HepG2 (cell line): ENCODE measurements around the gene TUBA4A. TPM values are rescaled to one million over a fixed set of nuclear protein-coding genes. Genes with fewer than 3 reads are reported as not detected.

Experiments used
- JUN ChIP-seq: sonication (generic); formaldehyde crosslinking; IDR thresholded peaks from 2 replicates; pipeline ENCODE4 v1.4.0; 2020; ENCODE audit warnings: mild to moderate bottlenecking, missing genetic modification reagents
- KDM5B ChIP-seq: sonication (generic); formaldehyde crosslinking; IDR thresholded peaks from 2 replicates; pipeline ENCODE4 v1.4.0; 2020; ENCODE audit warnings: missing genetic modification reagents, mild to moderate bottlenecking, borderline replicate concordance
- NR2C2 ChIP-seq: sonication (generic); formaldehyde crosslinking; IDR thresholded peaks from 2 replicates; pipeline ENCODE4 v1.4.0; 2020; ENCODE audit warnings: missing genetic modification reagents, mild to moderate bottlenecking, moderate library complexity, borderline replicate concordance
- RARG ChIP-seq: sonication (generic); formaldehyde crosslinking; IDR thresholded peaks from 2 replicates; pipeline ENCODE4 v1.4.0; 2020; ENCODE audit warnings: low read depth, mild to moderate bottlenecking, missing genetic modification reagents
- RFX1 ChIP-seq: fragments of 450-650 bp; IDR thresholded peaks from 2 replicates; pipeline ENCODE4 v1.6.1; 2017
- SMYD3 ChIP-seq: sonication (generic); formaldehyde crosslinking; IDR thresholded peaks from 2 replicates; pipeline ENCODE4 v1.8.1; 2023; ENCODE audit warnings: mild to moderate bottlenecking, missing genetic modification reagents
- ZNF251 ChIP-seq: sonication (generic); formaldehyde crosslinking; IDR thresholded peaks from 2 replicates; pipeline ENCODE4 v1.9.0; 2021; ENCODE audit warnings: mild to moderate bottlenecking, missing genetic modification reagents
- ZNF773 ChIP-seq: sonication (generic); formaldehyde crosslinking; IDR thresholded peaks from 2 replicates; pipeline ENCODE4 v1.4.0; 2020; ENCODE audit warnings: missing genetic modification reagents, borderline replicate concordance
- ZNF775 ChIP-seq: sonication (generic); formaldehyde crosslinking; IDR thresholded peaks from 2 replicates; pipeline ENCODE4 v1.4.0; 2020; ENCODE audit warnings: missing genetic modification reagents, mild to moderate bottlenecking, moderate library complexity, borderline replicate concordance
- polyA plus RNA-seq, 8 experiments: library from polyadenylated mRNA; depleted of rRNA in 3 of 8; stranded (reverse) in 7 of 8; unstranded in 1 of 8; fragments of >200 nt; fragmentation: Illumina TruSeq in 4 of 8; extraction: Trizol in 4 of 8; gene quantifications; 2 replicates each; pipeline versions ENCODE4 v1.2.1 to v1.2.3, GENCODE V29; 2011 to 2016; ENCODE audit warnings: low read depth in 4 of 8, missing spikeins in 1 of 8, mixed read lengths in 1 of 8; ENCODE audit not compliant: insufficient read depth in 1 of 8
- total RNA-seq, 5 experiments: library from RNA; depleted of rRNA; stranded (reverse); fragments of >200 nt; fragmentation: Illumina TruSeq; extraction: Trizol; gene quantifications; 2 replicates each; pipeline ENCODE4 v1.2.3, GENCODE V29; 2016; ENCODE audit warnings: low read depth in 1 of 5
- TF ChIP-seq, protein P1 (sequence below): sonication (generic); formaldehyde crosslinking; IDR thresholded peaks from 2 replicates; pipeline ENCODE4 v1.4.0; 2020; ENCODE audit warnings: mild to moderate bottlenecking, missing genetic modification reagents
- TF ChIP-seq, protein P2 (sequence below): sonication (generic); formaldehyde crosslinking; IDR thresholded peaks from 2 replicates; pipeline ENCODE4 v1.9.0; 2022; ENCODE audit warnings: missing genetic modification reagents, mild to moderate bottlenecking, borderline replicate concordance
- TF ChIP-seq, protein P3 (sequence below): sonication (generic); formaldehyde crosslinking; IDR thresholded peaks from 2 replicates; pipeline ENCODE4 v1.4.0; 2020; ENCODE audit warnings: missing genetic modification reagents
- TF ChIP-seq, protein P4 (sequence below): IDR thresholded peaks from 2 replicates; pipeline ENCODE4 v1.6.1; 2016
- TF ChIP-seq, protein P5 (sequence below): sonication (generic); formaldehyde crosslinking; IDR thresholded peaks from 2 replicates; pipeline ENCODE4 v1.5.1; 2020; ENCODE audit warnings: missing genetic modification reagents, mild to moderate bottlenecking, borderline replicate concordance
- TF ChIP-seq, protein P6 (sequence below): sonication (generic); formaldehyde crosslinking; IDR thresholded peaks from 2 replicates; pipeline ENCODE4 v1.4.0; 2020; ENCODE audit warnings: mild to moderate bottlenecking, missing genetic modification reagents
- TF ChIP-seq, protein P7 (sequence below): sonication (generic); formaldehyde crosslinking; IDR thresholded peaks from 2 replicates; pipeline ENCODE4 v1.5.0; 2020; ENCODE audit warnings: missing genetic modification reagents, mild to moderate bottlenecking, borderline replicate concordance
- TF ChIP-seq, protein P8 (sequence below): sonication (generic); formaldehyde crosslinking; IDR thresholded peaks from 2 replicates; pipeline ENCODE4 v1.4.0; 2020; ENCODE audit warnings: missing genetic modification reagents

Gene TUBA4A
- total and polyA plus RNA-seq, 2 of the 13 experiments (the other 11 are each of a cell fraction or from before 2014, with no cell fraction given), result 1.3 to 12.7 TPM

DNA sequence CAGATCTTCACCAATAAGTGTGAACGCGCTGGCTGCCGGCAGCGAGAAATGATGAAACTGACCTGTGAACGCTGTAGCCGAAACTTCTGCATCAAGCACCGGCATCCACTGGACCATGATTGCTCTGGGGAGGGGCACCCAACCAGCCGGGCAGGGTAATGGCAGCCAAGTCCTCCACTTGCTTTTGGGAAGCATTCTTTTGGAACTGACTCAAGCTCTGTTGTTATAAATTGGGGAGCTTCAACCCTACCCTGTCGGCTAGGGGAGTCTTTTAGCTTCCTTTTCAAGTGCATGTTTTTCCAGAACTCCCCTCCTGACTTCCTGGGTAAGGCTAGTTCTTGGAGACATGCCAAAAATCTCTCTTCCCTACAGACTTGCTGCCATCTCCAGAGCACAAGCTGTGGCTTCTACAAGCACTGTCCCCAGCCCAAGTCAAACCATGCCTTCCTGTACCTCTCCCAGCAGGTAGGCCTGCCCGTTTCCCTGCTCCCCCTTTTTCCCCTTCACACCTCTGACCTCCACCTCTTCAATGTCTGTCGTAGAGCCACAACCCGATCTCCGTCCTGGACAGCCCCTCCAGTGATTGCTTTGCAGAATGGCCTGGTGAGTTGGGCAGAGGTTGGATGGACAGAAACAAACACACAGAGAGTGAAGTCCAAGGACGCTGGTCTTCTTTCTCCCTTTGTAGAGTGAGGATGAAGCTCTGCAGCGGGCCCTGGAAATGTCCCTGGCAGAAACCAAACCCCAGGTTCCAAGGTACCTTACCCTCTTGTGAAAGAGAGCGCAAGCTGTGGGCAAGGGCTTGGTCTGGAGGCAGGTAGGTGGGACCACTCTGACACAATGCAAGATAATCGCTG, 45.6 kb downstream of the TUBA4A start (continued):
- no peak for TF ChIP-seq KDM5B
- TF ChIP-seq, protein P1, sequence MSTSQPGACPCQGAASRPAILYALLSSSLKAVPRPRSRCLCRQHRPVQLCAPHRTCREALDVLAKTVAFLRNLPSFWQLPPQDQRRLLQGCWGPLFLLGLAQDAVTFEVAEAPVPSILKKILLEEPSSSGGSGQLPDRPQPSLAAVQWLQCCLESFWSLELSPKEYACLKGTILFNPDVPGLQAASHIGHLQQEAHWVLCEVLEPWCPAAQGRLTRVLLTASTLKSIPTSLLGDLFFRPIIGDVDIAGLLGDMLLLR (CRISPR knock-in tag), result 0 out of 2 replicates have a peak, but pooled peaks have one; percentile 6
- TF ChIP-seq ZNF775 (CRISPR knock-in tag), result no peak
- 0 out of 2 replicates have a peak, but pooled peaks have one; percentile 43 for TF ChIP-seq ZNF773 (CRISPR knock-in tag)
- TF ChIP-seq SMYD3 (CRISPR knock-in tag), result no peak; the same call in 1 of the 2 replicates
- TF ChIP-seq, protein P2, sequence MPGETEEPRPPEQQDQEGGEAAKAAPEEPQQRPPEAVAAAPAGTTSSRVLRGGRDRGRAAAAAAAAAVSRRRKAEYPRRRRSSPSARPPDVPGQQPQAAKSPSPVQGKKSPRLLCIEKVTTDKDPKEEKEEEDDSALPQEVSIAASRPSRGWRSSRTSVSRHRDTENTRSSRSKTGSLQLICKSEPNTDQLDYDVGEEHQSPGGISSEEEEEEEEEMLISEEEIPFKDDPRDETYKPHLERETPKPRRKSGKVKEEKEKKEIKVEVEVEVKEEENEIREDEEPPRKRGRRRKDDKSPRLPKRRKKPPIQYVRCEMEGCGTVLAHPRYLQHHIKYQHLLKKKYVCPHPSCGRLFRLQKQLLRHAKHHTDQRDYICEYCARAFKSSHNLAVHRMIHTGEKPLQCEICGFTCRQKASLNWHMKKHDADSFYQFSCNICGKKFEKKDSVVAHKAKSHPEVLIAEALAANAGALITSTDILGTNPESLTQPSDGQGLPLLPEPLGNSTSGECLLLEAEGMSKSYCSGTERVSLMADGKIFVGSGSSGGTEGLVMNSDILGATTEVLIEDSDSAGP (CRISPR knock-in tag), result peak; percentile 58
- no peak for TF ChIP-seq RARG (CRISPR knock-in tag)
- TF ChIP-seq, protein P3, sequence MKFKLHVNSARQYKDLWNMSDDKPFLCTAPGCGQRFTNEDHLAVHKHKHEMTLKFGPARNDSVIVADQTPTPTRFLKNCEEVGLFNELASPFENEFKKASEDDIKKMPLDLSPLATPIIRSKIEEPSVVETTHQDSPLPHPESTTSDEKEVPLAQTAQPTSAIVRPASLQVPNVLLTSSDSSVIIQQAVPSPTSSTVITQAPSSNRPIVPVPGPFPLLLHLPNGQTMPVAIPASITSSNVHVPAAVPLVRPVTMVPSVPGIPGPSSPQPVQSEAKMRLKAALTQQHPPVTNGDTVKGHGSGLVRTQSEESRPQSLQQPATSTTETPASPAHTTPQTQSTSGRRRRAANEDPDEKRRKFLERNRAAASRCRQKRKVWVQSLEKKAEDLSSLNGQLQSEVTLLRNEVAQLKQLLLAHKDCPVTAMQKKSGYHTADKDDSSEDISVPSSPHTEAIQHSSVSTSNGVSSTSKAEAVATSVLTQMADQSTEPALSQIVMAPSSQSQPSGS (CRISPR knock-in tag), result peak; percentile 63
- TF ChIP-seq JUN (CRISPR knock-in tag), result 0 out of 2 replicates have a peak, but pooled peaks have one; percentile 60
- TF ChIP-seq, protein P4, sequence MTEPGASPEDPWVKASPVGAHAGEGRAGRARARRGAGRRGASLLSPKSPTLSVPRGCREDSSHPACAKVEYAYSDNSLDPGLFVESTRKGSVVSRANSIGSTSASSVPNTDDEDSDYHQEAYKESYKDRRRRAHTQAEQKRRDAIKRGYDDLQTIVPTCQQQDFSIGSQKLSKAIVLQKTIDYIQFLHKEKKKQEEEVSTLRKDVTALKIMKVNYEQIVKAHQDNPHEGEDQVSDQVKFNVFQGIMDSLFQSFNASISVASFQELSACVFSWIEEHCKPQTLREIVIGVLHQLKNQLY (CRISPR knock-in tag), result peak; percentile 67; the same call in 1 of the 2 replicates
- no peak for TF ChIP-seq RFX1
- TF ChIP-seq, protein P5, sequence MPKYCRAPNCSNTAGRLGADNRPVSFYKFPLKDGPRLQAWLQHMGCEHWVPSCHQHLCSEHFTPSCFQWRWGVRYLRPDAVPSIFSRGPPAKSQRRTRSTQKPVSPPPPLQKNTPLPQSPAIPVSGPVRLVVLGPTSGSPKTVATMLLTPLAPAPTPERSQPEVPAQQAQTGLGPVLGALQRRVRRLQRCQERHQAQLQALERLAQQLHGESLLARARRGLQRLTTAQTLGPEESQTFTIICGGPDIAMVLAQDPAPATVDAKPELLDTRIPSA (CRISPR knock-in tag), result no peak
- TF ChIP-seq, protein P6, sequence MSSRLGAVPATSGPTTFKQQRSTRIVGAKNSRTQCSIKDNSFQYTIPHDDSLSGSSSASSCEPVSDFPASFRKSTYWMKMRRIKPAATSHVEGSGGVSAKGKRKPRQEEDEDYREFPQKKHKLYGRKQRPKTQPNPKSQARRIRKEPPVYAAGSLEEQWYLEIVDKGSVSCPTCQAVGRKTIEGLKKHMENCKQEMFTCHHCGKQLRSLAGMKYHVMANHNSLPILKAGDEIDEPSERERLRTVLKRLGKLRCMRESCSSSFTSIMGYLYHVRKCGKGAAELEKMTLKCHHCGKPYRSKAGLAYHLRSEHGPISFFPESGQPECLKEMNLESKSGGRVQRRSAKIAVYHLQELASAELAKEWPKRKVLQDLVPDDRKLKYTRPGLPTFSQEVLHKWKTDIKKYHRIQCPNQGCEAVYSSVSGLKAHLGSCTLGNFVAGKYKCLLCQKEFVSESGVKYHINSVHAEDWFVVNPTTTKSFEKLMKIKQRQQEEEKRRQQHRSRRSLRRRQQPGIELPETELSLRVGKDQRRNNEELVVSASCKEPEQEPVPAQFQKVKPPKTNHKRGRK (CRISPR knock-in tag), result no peak
- TF ChIP-seq, protein P7, sequence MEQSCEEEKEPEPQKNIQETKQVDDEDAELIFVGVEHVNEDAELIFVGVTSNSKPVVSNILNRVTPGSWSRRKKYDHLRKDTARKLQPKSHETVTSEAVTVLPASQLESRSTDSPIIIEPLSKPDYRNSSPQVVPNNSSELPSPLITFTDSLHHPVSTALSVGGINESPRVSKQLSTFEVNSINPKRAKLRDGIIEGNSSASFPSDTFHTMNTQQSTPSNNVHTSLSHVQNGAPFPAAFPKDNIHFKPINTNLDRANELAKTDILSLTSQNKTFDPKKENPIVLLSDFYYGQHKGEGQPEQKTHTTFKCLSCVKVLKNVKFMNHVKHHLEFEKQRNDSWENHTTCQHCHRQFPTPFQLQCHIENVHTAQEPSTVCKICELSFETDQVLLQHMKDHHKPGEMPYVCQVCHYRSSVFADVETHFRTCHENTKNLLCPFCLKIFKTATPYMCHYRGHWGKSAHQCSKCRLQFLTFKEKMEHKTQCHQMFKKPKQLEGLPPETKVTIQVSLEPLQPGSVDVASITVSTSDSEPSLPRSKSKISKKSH (CRISPR knock-in tag), result no peak
- no peak for TF ChIP-seq ZNF251 (CRISPR knock-in tag)
- TF ChIP-seq NR2C2 (CRISPR knock-in tag), result 0 out of 2 replicates have a peak, but pooled peaks have one; percentile 38
- TF ChIP-seq, protein P8, sequence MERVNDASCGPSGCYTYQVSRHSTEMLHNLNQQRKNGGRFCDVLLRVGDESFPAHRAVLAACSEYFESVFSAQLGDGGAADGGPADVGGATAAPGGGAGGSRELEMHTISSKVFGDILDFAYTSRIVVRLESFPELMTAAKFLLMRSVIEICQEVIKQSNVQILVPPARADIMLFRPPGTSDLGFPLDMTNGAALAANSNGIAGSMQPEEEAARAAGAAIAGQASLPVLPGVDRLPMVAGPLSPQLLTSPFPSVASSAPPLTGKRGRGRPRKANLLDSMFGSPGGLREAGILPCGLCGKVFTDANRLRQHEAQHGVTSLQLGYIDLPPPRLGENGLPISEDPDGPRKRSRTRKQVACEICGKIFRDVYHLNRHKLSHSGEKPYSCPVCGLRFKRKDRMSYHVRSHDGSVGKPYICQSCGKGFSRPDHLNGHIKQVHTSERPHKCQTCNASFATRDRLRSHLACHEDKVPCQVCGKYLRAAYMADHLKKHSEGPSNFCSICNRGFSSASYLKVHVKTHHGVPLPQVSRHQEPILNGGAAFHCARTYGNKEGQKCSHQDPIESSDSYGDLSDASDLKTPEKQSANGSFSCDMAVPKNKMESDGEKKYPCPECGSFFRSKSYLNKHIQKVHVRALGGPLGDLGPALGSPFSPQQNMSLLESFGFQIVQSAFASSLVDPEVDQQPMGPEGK (CRISPR knock-in tag), result peak; percentile 75
